Calu3 (cell line): Measurements from ENCODE around the gene OR6B1. TPM values are rescaled to one million over a fixed set of nuclear protein-coding genes. Genes with fewer than 3 reads are reported as not detected.

Experiments
- BruUV-seq: library from RNA; stranded (reverse); fragments of 400-500 nt; replicated peaks from 2 replicates; lab custom pipeline; 2021; lab: Mats Ljungman, UMichigan
- CTCF ChIA-PET: fragments of 300-600 bp; sonication (Branson Sonifier 250); formaldehyde crosslinking; loops from one replicate; lab custom pipeline; 2022; ENCODE audit warnings: antibody characterized with exemption; lab: Charles Lee
- DNase-seq: peaks from one replicate; pipeline ENCODE4 v3.0.0; 2022
- H3K27ac Mint-ChIP-seq: one replicate; pipeline ENCODE4 v1.8.0; 2022; ENCODE audit warnings: mixed read lengths; ENCODE audit not compliant: unreplicated experiment
- H3K27me3 Mint-ChIP-seq: one replicate; pipeline ENCODE4 v1.8.0; 2022; ENCODE audit warnings: mixed read lengths; ENCODE audit not compliant: unreplicated experiment
- H3K36me3 Mint-ChIP-seq: one replicate; pipeline ENCODE4 v1.8.0; 2022; ENCODE audit warnings: mild to moderate bottlenecking, moderate library complexity, mixed read lengths; ENCODE audit not compliant: insufficient read depth, unreplicated experiment
- H3K4me1 Mint-ChIP-seq: one replicate; pipeline ENCODE4 v1.8.0; 2022; ENCODE audit warnings: mild to moderate bottlenecking, low read depth, mixed read lengths; ENCODE audit not compliant: unreplicated experiment
- H3K4me3 Mint-ChIP-seq: one replicate; pipeline ENCODE4 v1.8.0; 2022; ENCODE audit warnings: mild to moderate bottlenecking, low read depth, moderate library complexity, mixed read lengths; ENCODE audit not compliant: unreplicated experiment
- H3K9me3 Mint-ChIP-seq: one replicate; pipeline ENCODE4 v1.8.0; 2022; ENCODE audit warnings: low read depth, mixed read lengths; ENCODE audit not compliant: unreplicated experiment
- intact Hi-C: fragments of 100-400 bp; cut with micrococcal nuclease; formaldehyde crosslinking; loops from one replicate; pipeline ENCODE4 v1.10.0; 2022; ENCODE audit not compliant: unreplicated experiment
- total RNA-seq: library from RNA; stranded (reverse); gene quantifications from 2 replicates; pipeline ENCODE4 v1.2.3, GENCODE V29; 2022
- TF ChIP-seq, protein P1 (sequence below): fragments of 200-600 bp; IDR thresholded peaks from one replicate; pipeline ENCODE4 v1.8.0; 2022; ENCODE audit warnings: antibody characterized with exemption; ENCODE audit not compliant: unreplicated experiment

Gene OR6B1
- total RNA-seq, 1 experiment from 2014 or later = not detected

DNA sequence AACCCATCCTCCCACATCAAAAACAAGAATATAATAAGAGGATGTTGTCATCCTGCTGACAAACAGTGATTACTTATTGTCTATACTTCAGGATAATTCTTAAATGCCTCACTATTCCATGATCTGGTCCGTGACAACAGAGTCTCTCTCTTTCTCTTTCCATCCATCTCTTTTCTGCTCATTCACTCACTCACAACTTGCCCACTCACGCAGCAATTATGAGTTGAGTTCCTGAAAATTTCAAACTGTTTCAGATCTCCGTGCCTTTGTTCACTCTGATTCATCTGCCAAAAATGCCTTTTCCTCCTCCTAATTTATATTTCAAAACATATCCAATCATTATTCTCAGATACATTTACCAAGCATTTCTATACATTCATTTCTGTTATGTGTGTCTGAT is 1.4 kb downstream of the OR6B1 start:
- intact Hi-C loops = no loop called here
- no peaks in the 10 kb centered on the region for H3K4me1 Mint-ChIP-seq
- H3K9me3 Mint-ChIP-seq = peaks cover 6% of the 10 kb centered on the region
- BruUV-seq = no TSS peak
- no peak overlapping the region for H3K27ac Mint-ChIP-seq
- no peak for DNase-seq
- no peak overlapping the region for H3K4me3 Mint-ChIP-seq
- H3K36me3 Mint-ChIP-seq = no peaks in the 10 kb centered on the region
- H3K27me3 Mint-ChIP-seq = peaks cover 25% of the 10 kb centered on the region
- CTCF ChIA-PET = no interaction called here
- TF ChIP-seq, protein P1, sequence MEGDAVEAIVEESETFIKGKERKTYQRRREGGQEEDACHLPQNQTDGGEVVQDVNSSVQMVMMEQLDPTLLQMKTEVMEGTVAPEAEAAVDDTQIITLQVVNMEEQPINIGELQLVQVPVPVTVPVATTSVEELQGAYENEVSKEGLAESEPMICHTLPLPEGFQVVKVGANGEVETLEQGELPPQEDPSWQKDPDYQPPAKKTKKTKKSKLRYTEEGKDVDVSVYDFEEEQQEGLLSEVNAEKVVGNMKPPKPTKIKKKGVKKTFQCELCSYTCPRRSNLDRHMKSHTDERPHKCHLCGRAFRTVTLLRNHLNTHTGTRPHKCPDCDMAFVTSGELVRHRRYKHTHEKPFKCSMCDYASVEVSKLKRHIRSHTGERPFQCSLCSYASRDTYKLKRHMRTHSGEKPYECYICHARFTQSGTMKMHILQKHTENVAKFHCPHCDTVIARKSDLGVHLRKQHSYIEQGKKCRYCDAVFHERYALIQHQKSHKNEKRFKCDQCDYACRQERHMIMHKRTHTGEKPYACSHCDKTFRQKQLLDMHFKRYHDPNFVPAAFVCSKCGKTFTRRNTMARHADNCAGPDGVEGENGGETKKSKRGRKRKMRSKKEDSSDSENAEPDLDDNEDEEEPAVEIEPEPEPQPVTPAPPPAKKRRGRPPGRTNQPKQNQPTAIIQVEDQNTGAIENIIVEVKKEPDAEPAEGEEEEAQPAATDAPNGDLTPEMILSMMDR = no peak

DNA sequence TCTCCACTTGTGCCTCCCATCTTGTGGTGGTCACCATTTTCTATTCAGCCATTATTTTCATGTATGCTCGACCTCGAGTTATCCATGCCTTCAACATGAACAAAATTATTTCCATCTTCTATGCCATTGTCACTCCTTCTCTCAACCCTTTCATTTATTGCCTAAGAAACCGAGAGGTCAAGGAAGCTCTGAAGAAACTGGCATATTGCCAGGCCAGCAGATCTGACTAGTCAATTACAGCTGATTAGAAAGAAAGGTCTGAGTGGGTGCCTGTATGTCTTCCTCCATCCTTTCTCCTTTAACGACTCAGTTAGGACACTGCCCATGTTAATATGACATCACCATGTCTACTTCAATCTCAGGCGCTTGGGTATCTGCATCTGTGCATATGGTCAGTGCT is 4.6 kb downstream of the OR6B1 start:
- peaks cover 25% of the 10 kb centered on the region for H3K27me3 Mint-ChIP-seq
- peaks cover 18% of the 10 kb centered on the region for H3K9me3 Mint-ChIP-seq
- H3K36me3 Mint-ChIP-seq = no peaks in the 10 kb centered on the region
- no peak overlapping the region for H3K27ac Mint-ChIP-seq
- no peak for DNase-seq
- no peak overlapping the region for H3K4me3 Mint-ChIP-seq
- CTCF ChIA-PET = no interaction called here
- no TSS peak for BruUV-seq
- TF ChIP-seq, protein P1 = no peak
- H3K4me1 Mint-ChIP-seq = no peaks in the 10 kb centered on the region
- intact Hi-C loops = no loop called here

DNA sequence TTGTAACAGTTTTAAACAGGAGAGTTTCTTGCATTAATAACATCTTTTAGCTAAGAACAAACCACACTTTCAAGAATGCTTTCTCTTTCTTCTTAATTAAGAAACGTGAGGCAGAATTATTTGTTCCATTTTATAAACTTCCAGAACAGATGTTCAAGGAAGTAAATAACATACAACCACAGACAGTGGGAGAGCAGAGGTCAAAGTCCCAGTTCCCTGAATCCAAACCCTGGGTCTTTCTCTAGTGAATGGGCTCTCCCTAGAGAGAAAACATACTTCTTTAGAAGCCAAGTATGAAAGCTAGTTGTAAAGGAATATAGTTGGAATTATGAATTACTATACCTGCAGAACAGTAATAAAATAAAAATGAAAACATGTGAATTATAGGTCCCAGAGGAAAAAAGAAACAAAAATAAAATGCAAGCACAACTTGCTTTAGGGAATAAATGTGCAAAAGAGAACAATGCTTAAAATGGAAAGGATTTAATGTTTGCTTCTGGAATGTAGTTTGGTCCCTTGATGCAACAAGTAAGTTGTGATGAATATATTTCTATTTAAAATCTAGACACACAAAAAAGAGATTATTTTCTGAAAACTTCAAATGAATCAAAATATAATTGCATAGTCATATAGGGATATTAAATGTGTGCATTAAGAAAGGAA is 6.0 kb downstream of the OR6B1 start:
- intact Hi-C loops = no loop called here
- H3K36me3 Mint-ChIP-seq = no peaks in the 10 kb centered on the region
- no peak overlapping the region for H3K4me3 Mint-ChIP-seq
- H3K4me1 Mint-ChIP-seq = no peaks in the 10 kb centered on the region
- H3K27me3 Mint-ChIP-seq = peaks cover 22% of the 10 kb centered on the region
- H3K27ac Mint-ChIP-seq = no peak overlapping the region
- TF ChIP-seq, protein P1 = no peak
- no TSS peak for BruUV-seq
- CTCF ChIA-PET = no interaction called here
- DNase-seq = no peak
- peaks cover 21% of the 10 kb centered on the region for H3K9me3 Mint-ChIP-seq

DNA sequence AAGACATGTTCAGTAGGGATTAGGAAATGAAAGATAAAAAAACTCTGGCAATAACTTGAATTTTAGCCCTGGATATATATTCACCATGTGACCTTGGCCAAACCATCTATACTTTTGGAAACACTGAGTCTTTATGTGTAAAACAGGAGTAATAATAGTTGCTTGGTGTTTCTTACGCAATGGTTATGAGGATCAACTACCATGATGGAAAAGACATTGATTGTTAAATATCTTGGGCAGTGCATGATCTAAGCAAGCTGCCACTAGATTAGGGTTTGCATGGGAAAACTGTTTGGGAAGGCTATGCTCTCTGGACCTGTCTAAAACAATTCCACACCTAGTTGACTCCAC is 6.5 kb downstream of the OR6B1 start:
- no peak overlapping the region for H3K27ac Mint-ChIP-seq
- DNase-seq = no peak
- CTCF ChIA-PET = no interaction called here
- H3K27me3 Mint-ChIP-seq = peaks cover 17% of the 10 kb centered on the region
- intact Hi-C loops = no loop called here
- TF ChIP-seq, protein P1 = no peak
- BruUV-seq = no TSS peak
- H3K36me3 Mint-ChIP-seq = no peaks in the 10 kb centered on the region
- H3K9me3 Mint-ChIP-seq = peaks cover 21% of the 10 kb centered on the region
- H3K4me3 Mint-ChIP-seq = no peak overlapping the region
- no peaks in the 10 kb centered on the region for H3K4me1 Mint-ChIP-seq
